ENCODE data around the gene HEATR5B.
"Not testable (repeated sequence)": the region's sequence is repeated elsewhere in the genome, so short reads cannot be mapped to it uniquely, and the experiment has no call there.

HEATR5B gene

GRCh38 chr2:36936526-36936925, 147.6 kb downstream of the HEATR5B start:
- DNase-seq (ENCODE audit: low read depth), result not testable (repeated sequence)

GRCh38 chr2:36931688-36932087, 152.5 kb downstream of the HEATR5B start:
- DNase-seq (ENCODE audit: low read depth), result not testable (repeated sequence)

Data from fibroblast of the conjunctiva (primary cell).